Measurements from ENCODE around the gene USP24. TPM values are rescaled to one million over a fixed set of nuclear protein-coding genes. Genes with fewer than 3 reads are reported as not detected.

Gene USP24
- polyA plus RNA-seq, 1 donor (not counting 4 experiments of a cell fraction or from before 2014, with no cell fraction given): 22.5 TPM

DNA sequence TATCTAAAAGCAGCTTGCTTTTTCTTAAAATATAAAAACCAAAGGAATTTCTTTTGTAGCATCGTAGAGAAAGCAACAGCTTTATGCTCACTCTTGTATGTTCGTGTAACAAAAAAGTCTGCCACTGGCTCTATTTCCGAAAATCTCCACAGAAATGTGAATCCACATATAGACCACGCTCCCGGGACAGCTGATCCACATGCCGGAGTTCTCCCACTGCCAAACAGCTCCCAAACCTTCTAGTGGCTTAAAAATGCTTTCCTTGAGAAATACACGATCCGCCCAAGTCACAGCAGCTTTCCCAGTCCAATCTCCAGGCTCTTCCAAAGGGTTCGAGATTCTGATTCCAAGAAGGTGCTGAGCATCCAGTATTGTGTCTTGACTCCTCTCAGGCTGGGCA, 146.5 kb downstream of the USP24 start:
- no peak for FAIRE-seq
- Histone ChIP-seq H3K79me2 (ENCODE audit: control insufficient read depth, insufficient read depth, low read length) (no peaks in the 10 kb centered on the region), H3K9me1 (ENCODE audit: control insufficient read depth, extremely low read depth, insufficient read depth, low read length) (no peaks in the 10 kb centered on the region), H3K4me2 (ENCODE audit: control insufficient read depth, extremely low read depth, insufficient read depth, low read depth, low read length) (no peak overlapping the region), H3K36me3 (ENCODE audit: control insufficient read depth in 2 of 2, extremely low read depth in 1 of 2, insufficient read depth in 2 of 2, low read length in 2 of 2) (peaks cover 34 to 65% of the 10 kb centered on the region in 2 experiments), H3K9me3 (ENCODE audit: control insufficient read depth, low read depth, low read length) (no peaks in the 10 kb centered on the region), H3K4me1 (ENCODE audit: control insufficient read depth, extremely low read depth, insufficient read depth, low read length) (no peaks in the 10 kb centered on the region), H3K27me3 (ENCODE audit: control insufficient read depth, extremely low read depth, insufficient read depth, low read length) (no peaks in the 10 kb centered on the region), H3K27ac (ENCODE audit: control insufficient read depth, insufficient read depth, low read length) (no peak overlapping the region), H2AFZ (ENCODE audit: control insufficient read depth, low read length) (no peak overlapping the region), H4K20me1 (ENCODE audit: control insufficient read depth, extremely low read depth, insufficient read depth, low read length) (peaks cover 11% of the 10 kb centered on the region), H3K4me3 (ENCODE audit: control insufficient read depth in 2 of 3, extremely low read depth in 1 of 3, insufficient read depth in 2 of 3, low read depth in 1 of 3, low read length in 3 of 3) (no peak overlapping the region), H3K9ac (ENCODE audit: control insufficient read depth, extremely low read depth, insufficient read depth, low read length) (no peak overlapping the region)
- no peak for DNase-seq (ENCODE audit: low read depth, low spot score)
- dilution Hi-C loops (cut with MboI; ENCODE audit: extremely low pct_ligation_motif_present, low sequenced_read_pairs): no loop called here
- TF ChIP-seq EZH2 (IDR thresholded peaks at IDR 0.05; ENCODE audit: low read length): no peak
- TF ChIP-seq, protein P1, sequence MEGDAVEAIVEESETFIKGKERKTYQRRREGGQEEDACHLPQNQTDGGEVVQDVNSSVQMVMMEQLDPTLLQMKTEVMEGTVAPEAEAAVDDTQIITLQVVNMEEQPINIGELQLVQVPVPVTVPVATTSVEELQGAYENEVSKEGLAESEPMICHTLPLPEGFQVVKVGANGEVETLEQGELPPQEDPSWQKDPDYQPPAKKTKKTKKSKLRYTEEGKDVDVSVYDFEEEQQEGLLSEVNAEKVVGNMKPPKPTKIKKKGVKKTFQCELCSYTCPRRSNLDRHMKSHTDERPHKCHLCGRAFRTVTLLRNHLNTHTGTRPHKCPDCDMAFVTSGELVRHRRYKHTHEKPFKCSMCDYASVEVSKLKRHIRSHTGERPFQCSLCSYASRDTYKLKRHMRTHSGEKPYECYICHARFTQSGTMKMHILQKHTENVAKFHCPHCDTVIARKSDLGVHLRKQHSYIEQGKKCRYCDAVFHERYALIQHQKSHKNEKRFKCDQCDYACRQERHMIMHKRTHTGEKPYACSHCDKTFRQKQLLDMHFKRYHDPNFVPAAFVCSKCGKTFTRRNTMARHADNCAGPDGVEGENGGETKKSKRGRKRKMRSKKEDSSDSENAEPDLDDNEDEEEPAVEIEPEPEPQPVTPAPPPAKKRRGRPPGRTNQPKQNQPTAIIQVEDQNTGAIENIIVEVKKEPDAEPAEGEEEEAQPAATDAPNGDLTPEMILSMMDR (optimal IDR thresholded peaks at IDR 0.05 in 1 of 3, IDR thresholded peaks at IDR 0.05 in 1 of 3, conservative IDR thresholded peaks at IDR 0.05 in 1 of 3; ENCODE audit: extremely low read depth in 1 of 3, insufficient read depth in 2 of 3, low read length in 3 of 3): no peak

DNA sequence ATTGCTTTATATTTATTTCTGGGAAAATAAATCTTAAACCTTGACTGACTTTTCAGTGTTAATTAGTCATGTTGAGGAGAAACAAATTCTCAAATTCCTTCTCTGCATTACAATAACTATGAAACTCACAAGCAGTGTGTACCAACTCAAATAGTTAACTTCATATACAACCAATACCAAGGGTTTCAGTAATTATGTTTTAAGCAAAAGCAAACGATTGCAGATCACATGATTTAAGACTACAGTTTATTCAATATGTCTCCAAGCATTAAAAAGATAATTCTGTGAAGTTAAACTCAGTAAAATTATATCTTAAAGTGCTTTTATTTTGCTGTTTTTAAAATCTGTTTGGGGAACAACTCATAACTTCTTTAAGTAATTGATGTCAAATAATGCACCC, 147.2 kb downstream of the USP24 start:
- H3K27ac ChIP-seq (ENCODE audit: control insufficient read depth, insufficient read depth, low read length): no peak overlapping the region
- no peaks in the 10 kb centered on the region for H3K9me1 ChIP-seq (ENCODE audit: control insufficient read depth, extremely low read depth, insufficient read depth, low read length)
- H3K36me3 ChIP-seq (ENCODE audit: control insufficient read depth in 2 of 2, extremely low read depth in 1 of 2, insufficient read depth in 2 of 2, low read length in 2 of 2): peaks cover 30 to 65% of the 10 kb centered on the region in 2 experiments
- no peak overlapping the region for H2AFZ ChIP-seq (ENCODE audit: control insufficient read depth, low read length)
- TF ChIP-seq EZH2 (IDR thresholded peaks at IDR 0.05; ENCODE audit: low read length): no peak
- TF ChIP-seq, protein P1 (optimal IDR thresholded peaks at IDR 0.05 in 1 of 3, IDR thresholded peaks at IDR 0.05 in 1 of 3, conservative IDR thresholded peaks at IDR 0.05 in 1 of 3; ENCODE audit: extremely low read depth in 1 of 3, insufficient read depth in 2 of 3, low read length in 3 of 3): no peak
- peaks cover 11% of the 10 kb centered on the region for H4K20me1 ChIP-seq (ENCODE audit: control insufficient read depth, extremely low read depth, insufficient read depth, low read length)
- H3K27me3 ChIP-seq (ENCODE audit: control insufficient read depth, extremely low read depth, insufficient read depth, low read length): no peaks in the 10 kb centered on the region
- no peaks in the 10 kb centered on the region for H3K79me2 ChIP-seq (ENCODE audit: control insufficient read depth, insufficient read depth, low read length)
- no peak for FAIRE-seq
- H3K4me1 ChIP-seq (ENCODE audit: control insufficient read depth, extremely low read depth, insufficient read depth, low read length): no peaks in the 10 kb centered on the region
- dilution Hi-C loops (cut with MboI; ENCODE audit: extremely low pct_ligation_motif_present, low sequenced_read_pairs): no loop called here
- no peak overlapping the region for H3K4me2 ChIP-seq (ENCODE audit: control insufficient read depth, extremely low read depth, insufficient read depth, low read depth, low read length)
- no peak overlapping the region for H3K4me3 ChIP-seq (ENCODE audit: control insufficient read depth in 2 of 3, extremely low read depth in 1 of 3, insufficient read depth in 2 of 3, low read depth in 1 of 3, low read length in 3 of 3)
- no peak for DNase-seq (ENCODE audit: low read depth, low spot score)
- H3K9me3 ChIP-seq (ENCODE audit: control insufficient read depth, low read depth, low read length): no peaks in the 10 kb centered on the region
- H3K9ac ChIP-seq (ENCODE audit: control insufficient read depth, extremely low read depth, insufficient read depth, low read length): no peak overlapping the region

Data from keratinocyte (primary cell).